Measurements from ENCODE around the gene CYBA. TPM values are rescaled to one million over a fixed set of nuclear protein-coding genes. Genes with fewer than 3 reads are reported as not detected.

CYBA gene
- 86.8 TPM for polyA plus RNA-seq (2013, experiment 1 of 2; ENCODE audit: insufficient read length)
- 63.6 TPM for polyA plus RNA-seq (2013, experiment 2 of 2; ENCODE audit: insufficient read length)

GRCh38 chr16:88650749-88651275 is at the start of gene CYBA:
Gene CYBA, minus strand, starts transcription at chr16:88651053. Its CDS starts 40 bp downstream, at chr16:88651013.
- peak; percentile 60 for DNase-seq

GRCh38 chr16:88700322-88700635 is 49.4 kb upstream of the CYBA start:
- DNase-seq: no peak

- DNase-seq: no peak
These were observed 48.3 kb upstream of the CYBA start for GRCh38 chr16:88699180-88699579.

GRCh38 chr16:88698646-88699045 is 47.8 kb upstream of the CYBA start:
- no peak for DNase-seq

GRCh38 chr16:88697831-88698615 is 47.2 kb upstream of the CYBA start:
- no peak for DNase-seq

GRCh38 chr16:88697116-88697830 is 46.4 kb upstream of the CYBA start:
- no peak for DNase-seq

GRCh38 chr16:88696441-88696840 is 45.6 kb upstream of the CYBA start:
- DNase-seq: no peak

GRCh38 chr16:88695753-88696152 is 44.9 kb upstream of the CYBA start:
- DNase-seq: no peak

GRCh38 chr16:88695218-88695617 is 44.4 kb upstream of the CYBA start:
- no peak for DNase-seq

GRCh38 chr16:88694221-88695087 is 43.6 kb upstream of the CYBA start:
- no peak for DNase-seq

GRCh38 chr16:88693420-88694177 is 42.7 kb upstream of the CYBA start:
- DNase-seq: no peak

GRCh38 chr16:88692861-88693260 is 42.0 kb upstream of the CYBA start:
- no peak for DNase-seq

GRCh38 chr16:88691924-88692560 is 41.2 kb upstream of the CYBA start:
- no peak for DNase-seq

- DNase-seq: no peak
These were observed 40.4 kb upstream of the CYBA start for GRCh38 chr16:88691129-88691813.

- DNase-seq: no peak
These were observed 39.7 kb upstream of the CYBA start for GRCh38 chr16:88690341-88691128.

- DNase-seq: no peak
These were observed 37.3 kb upstream of the CYBA start for GRCh38 chr16:88688013-88688778.

GRCh38 chr16:88687676-88688012 is 36.8 kb upstream of the CYBA start:
- DNase-seq: no peak

GRCh38 chr16:88687254-88687576 is 36.4 kb upstream of the CYBA start:
- DNase-seq: no peak

- DNase-seq: peak; percentile 44
These were observed 35.8 kb upstream of the CYBA start, which contains the start of gene SNAI3 for GRCh38 chr16:88686439-88687253. Gene SNAI3, minus strand, starts transcription at chr16:88686507. Its CDS starts 101 bp downstream, at chr16:88686406.

Data from fibroblast of skin of back (primary cell).